ENCODE data around the gene HERC6.
A peak's percentile ranks its signal among the peaks of the same experiment; 100 is the strongest.
"Not testable (repeated sequence)": the region's sequence is repeated elsewhere in the genome, so short reads cannot be mapped to it uniquely, and the experiment has no call there.

The HERC6 gene

GRCh38 chr4:88378691-88379559 is at the start of gene HERC6:
TSS of gene HERC6 (plus strand) at chr4:88378852. CDS start at chr4:88378922, 70 bp downstream.
- DNase-seq = peak; percentile 71

- DNase-seq = no peak
Measured at GRCh38 chr4:88333741-88334405, 44.8 kb upstream of the HERC6 start.

- DNase-seq = no peak
Measured at GRCh38 chr4:88335092-88335665, 43.5 kb upstream of the HERC6 start.

GRCh38 chr4:88341227-88342192 is 37.1 kb upstream of the HERC6 start:
- DNase-seq = peak; percentile 8

GRCh38 chr4:88346902-88347301 is 31.8 kb upstream of the HERC6 start:
- DNase-seq = not testable (repeated sequence)

GRCh38 chr4:88348761-88349160 is 29.9 kb upstream of the HERC6 start:
- not testable (repeated sequence) for DNase-seq

GRCh38 chr4:88350786-88351185 is 27.9 kb upstream of the HERC6 start:
- DNase-seq = no peak

- DNase-seq = no peak
Measured at GRCh38 chr4:88352062-88352740, 26.5 kb upstream of the HERC6 start.

GRCh38 chr4:88353324-88353723 is 25.3 kb upstream of the HERC6 start:
- DNase-seq = no peak

- no peak for DNase-seq
Measured at GRCh38 chr4:88356771-88357170, 21.9 kb upstream of the HERC6 start.

- no peak for DNase-seq
Measured at GRCh38 chr4:88357262-88357661, 21.4 kb upstream of the HERC6 start.

- no peak for DNase-seq
Measured at GRCh38 chr4:88359558-88359957, 19.1 kb upstream of the HERC6 start.

- DNase-seq = no peak
Measured at GRCh38 chr4:88360256-88360655, 18.4 kb upstream of the HERC6 start.

GRCh38 chr4:88360791-88361190 is 17.9 kb upstream of the HERC6 start:
- DNase-seq = no peak

GRCh38 chr4:88361217-88361773 is 17.4 kb upstream of the HERC6 start:
- DNase-seq = not testable (repeated sequence)

- no peak for DNase-seq
Measured at GRCh38 chr4:88366460-88366859, 12.2 kb upstream of the HERC6 start.

- no peak for DNase-seq
Measured at GRCh38 chr4:88367826-88368225, 10.8 kb upstream of the HERC6 start.

GRCh38 chr4:88369180-88369812 is 9.4 kb upstream of the HERC6 start:
- DNase-seq = not testable (repeated sequence)

GRCh38 chr4:88381123-88381522 is 2.5 kb downstream of the HERC6 start:
- no peak for DNase-seq

- DNase-seq = no peak
Measured at GRCh38 chr4:88382621-88383020, 4.0 kb downstream of the HERC6 start.

- DNase-seq = no peak
Measured at GRCh38 chr4:88390128-88390527, 11.5 kb downstream of the HERC6 start.
